Measurements from ENCODE around the gene MUTYH.

DNA sequence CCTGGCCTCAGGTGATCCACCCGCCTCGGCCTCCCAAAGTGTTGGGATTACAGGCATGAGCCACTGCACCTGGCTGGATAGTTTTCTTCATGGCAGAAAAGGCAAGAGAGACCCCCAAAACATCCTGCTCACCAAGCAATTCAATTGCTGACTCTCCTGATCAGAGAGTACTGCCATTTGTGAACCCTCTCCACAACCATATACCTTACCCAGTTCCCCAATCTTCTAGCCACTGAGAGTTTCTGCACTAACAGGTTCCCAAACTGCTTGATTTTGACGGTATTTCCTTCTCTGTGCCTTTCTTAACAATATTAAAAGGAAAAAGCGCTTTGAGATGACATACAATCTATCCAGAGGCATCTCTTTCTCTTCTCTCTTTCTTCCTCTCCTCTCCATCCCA lies 39.9 kb upstream of the MUTYH start:
- TF ChIP-seq, protein P1, sequence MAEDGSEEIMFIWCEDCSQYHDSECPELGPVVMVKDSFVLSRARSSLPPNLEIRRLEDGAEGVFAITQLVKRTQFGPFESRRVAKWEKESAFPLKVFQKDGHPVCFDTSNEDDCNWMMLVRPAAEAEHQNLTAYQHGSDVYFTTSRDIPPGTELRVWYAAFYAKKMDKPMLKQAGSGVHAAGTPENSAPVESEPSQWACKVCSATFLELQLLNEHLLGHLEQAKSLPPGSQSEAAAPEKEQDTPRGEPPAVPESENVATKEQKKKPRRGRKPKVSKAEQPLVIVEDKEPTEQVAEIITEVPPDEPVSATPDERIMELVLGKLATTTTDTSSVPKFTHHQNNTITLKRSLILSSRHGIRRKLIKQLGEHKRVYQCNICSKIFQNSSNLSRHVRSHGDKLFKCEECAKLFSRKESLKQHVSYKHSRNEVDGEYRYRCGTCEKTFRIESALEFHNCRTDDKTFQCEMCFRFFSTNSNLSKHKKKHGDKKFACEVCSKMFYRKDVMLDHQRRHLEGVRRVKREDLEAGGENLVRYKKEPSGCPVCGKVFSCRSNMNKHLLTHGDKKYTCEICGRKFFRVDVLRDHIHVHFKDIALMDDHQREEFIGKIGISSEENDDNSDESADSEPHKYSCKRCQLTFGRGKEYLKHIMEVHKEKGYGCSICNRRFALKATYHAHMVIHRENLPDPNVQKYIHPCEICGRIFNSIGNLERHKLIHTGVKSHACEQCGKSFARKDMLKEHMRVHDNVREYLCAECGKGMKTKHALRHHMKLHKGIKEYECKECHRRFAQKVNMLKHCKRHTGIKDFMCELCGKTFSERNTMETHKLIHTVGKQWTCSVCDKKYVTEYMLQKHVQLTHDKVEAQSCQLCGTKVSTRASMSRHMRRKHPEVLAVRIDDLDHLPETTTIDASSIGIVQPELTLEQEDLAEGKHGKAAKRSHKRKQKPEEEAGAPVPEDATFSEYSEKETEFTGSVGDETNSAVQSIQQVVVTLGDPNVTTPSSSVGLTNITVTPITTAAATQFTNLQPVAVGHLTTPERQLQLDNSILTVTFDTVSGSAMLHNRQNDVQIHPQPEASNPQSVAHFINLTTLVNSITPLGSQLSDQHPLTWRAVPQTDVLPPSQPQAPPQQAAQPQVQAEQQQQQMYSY (CRISPR knock-in tag; IDR thresholded peaks at IDR 0.05), result no peak
- TF ChIP-seq, protein P2, sequence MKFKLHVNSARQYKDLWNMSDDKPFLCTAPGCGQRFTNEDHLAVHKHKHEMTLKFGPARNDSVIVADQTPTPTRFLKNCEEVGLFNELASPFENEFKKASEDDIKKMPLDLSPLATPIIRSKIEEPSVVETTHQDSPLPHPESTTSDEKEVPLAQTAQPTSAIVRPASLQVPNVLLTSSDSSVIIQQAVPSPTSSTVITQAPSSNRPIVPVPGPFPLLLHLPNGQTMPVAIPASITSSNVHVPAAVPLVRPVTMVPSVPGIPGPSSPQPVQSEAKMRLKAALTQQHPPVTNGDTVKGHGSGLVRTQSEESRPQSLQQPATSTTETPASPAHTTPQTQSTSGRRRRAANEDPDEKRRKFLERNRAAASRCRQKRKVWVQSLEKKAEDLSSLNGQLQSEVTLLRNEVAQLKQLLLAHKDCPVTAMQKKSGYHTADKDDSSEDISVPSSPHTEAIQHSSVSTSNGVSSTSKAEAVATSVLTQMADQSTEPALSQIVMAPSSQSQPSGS (CRISPR knock-in tag; IDR thresholded peaks at IDR 0.05; ENCODE audit: borderline replicate concordance, low read depth), result no peak
- TF ChIP-seq, protein P3, sequence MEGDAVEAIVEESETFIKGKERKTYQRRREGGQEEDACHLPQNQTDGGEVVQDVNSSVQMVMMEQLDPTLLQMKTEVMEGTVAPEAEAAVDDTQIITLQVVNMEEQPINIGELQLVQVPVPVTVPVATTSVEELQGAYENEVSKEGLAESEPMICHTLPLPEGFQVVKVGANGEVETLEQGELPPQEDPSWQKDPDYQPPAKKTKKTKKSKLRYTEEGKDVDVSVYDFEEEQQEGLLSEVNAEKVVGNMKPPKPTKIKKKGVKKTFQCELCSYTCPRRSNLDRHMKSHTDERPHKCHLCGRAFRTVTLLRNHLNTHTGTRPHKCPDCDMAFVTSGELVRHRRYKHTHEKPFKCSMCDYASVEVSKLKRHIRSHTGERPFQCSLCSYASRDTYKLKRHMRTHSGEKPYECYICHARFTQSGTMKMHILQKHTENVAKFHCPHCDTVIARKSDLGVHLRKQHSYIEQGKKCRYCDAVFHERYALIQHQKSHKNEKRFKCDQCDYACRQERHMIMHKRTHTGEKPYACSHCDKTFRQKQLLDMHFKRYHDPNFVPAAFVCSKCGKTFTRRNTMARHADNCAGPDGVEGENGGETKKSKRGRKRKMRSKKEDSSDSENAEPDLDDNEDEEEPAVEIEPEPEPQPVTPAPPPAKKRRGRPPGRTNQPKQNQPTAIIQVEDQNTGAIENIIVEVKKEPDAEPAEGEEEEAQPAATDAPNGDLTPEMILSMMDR (IDR thresholded peaks at IDR 0.05), result no peak
- no peak for TF ChIP-seq TP53 (CRISPR knock-in tag; IDR thresholded peaks at IDR 0.05)
- no peak for TF ChIP-seq EMX1 (CRISPR knock-in tag; IDR thresholded peaks at IDR 0.05)
- TF ChIP-seq ZNF423 (CRISPR knock-in tag; IDR thresholded peaks at IDR 0.05), result no peak
- no peak for TF ChIP-seq JUN (CRISPR knock-in tag; IDR thresholded peaks at IDR 0.05)
- TF ChIP-seq FOXJ3 (CRISPR knock-in tag; IDR thresholded peaks at IDR 0.05; ENCODE audit: borderline replicate concordance), result no peak
- TF ChIP-seq ATF3 (CRISPR knock-in tag; conservative IDR thresholded peaks at IDR 0.05), result no peak
- TF ChIP-seq, protein P4, sequence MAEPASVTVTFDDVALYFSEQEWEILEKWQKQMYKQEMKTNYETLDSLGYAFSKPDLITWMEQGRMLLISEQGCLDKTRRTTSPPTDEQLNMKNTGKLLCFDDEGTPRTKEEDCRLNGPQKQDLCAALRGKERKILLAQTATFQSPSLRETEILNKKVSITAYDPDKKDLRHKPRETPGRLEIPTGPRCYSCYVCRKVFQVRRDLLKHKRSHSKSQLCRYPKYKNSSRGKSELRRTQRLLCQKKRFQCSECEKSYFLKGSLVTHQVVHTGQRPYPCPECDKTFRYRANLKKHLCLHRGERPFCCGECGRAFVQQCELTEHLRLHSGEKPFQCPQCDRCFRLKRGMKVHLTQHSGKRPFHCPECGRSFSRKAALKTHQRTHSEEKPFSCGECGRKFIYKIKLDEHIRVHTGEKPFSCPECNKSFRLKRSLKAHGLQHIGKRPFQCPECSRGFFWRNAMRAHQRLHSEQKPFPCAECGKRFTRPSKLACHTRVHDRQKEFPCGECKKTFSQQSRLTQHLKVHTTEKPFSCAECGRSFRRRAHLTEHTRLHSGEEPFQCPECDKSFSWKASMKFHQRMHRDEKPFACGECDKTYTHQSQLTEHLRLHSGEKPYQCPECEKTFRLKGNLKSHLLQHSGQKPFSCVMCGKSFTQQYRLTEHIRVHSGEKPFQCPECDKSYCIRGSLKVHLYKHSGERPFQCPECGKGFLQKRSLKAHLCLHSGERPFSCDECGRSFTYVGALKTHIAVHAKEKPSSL (CRISPR knock-in tag; conservative IDR thresholded peaks at IDR 0.05), result no peak

Data from WTC11 (cell line).